ENCODE results near the gene KIF1A.

KIF1A gene, protein sequence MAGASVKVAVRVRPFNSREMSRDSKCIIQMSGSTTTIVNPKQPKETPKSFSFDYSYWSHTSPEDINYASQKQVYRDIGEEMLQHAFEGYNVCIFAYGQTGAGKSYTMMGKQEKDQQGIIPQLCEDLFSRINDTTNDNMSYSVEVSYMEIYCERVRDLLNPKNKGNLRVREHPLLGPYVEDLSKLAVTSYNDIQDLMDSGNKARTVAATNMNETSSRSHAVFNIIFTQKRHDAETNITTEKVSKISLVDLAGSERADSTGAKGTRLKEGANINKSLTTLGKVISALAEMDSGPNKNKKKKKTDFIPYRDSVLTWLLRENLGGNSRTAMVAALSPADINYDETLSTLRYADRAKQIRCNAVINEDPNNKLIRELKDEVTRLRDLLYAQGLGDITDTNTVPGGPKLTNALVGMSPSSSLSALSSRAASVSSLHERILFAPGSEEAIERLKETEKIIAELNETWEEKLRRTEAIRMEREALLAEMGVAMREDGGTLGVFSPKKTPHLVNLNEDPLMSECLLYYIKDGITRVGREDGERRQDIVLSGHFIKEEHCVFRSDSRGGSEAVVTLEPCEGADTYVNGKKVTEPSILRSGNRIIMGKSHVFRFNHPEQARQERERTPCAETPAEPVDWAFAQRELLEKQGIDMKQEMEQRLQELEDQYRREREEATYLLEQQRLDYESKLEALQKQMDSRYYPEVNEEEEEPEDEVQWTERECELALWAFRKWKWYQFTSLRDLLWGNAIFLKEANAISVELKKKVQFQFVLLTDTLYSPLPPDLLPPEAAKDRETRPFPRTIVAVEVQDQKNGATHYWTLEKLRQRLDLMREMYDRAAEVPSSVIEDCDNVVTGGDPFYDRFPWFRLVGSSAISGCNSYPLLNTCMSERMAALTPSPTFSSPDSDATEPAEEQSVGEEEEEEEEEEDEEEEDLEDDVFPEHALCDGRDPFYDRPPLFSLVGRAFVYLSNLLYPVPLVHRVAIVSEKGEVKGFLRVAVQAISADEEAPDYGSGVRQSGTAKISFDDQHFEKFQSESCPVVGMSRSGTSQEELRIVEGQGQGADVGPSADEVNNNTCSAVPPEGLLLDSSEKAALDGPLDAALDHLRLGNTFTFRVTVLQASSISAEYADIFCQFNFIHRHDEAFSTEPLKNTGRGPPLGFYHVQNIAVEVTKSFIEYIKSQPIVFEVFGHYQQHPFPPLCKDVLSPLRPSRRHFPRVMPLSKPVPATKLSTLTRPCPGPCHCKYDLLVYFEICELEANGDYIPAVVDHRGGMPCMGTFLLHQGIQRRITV (N-terminal part only)

GRCh38 chr2:240819858-240820606, at the start of gene KIF1A:
KIF1A (minus strand) TSS chr2:240820219; CDS start chr2:240797752, 22,467 bp downstream.
- DNase-seq (ENCODE audit: low spot score) = no peak

GRCh38 chr2:240869109-240869955, 49.3 kb upstream of the KIF1A start:
- no peak for DNase-seq (ENCODE audit: low spot score)

GRCh38 chr2:240868286-240869108, 48.5 kb upstream of the KIF1A start, which contains the start of gene AGXT:
AGXT (plus strand) TSS chr2:240868824; CDS start chr2:240868866, 42 bp downstream.
- DNase-seq (ENCODE audit: low spot score) = peak; percentile 6

- DNase-seq (ENCODE audit: low spot score) = no peak
These were observed 45.4 kb upstream of the KIF1A start for GRCh38 chr2:240865391-240865790.

DNA sequence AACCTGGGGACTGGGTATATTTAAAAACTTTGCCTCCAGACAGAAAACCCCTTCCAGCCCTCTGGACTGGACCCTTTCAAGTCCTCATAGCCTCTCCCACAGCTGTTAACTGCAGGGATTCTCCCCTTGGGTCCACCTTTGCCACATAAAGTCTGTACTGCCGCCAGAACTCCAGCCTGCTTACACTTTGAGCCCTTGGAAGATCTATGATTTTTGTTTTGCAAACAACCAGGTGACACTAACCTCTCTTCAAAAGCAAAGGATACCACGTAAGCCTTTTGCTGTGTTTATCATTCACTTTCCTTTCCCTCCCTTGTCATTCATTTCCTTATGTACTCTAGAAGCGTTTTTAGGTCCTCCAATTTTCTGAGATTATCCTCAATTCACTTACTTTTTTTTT, 44.5 kb upstream of the KIF1A start:
- no peak for DNase-seq (ENCODE audit: low spot score)

GRCh38 chr2:240861547-240861946, 41.5 kb upstream of the KIF1A start:
- no peak for DNase-seq (ENCODE audit: low spot score)

GRCh38 chr2:240858871-240859270, 38.9 kb upstream of the KIF1A start:
- DNase-seq (ENCODE audit: low spot score) = no peak

DNA sequence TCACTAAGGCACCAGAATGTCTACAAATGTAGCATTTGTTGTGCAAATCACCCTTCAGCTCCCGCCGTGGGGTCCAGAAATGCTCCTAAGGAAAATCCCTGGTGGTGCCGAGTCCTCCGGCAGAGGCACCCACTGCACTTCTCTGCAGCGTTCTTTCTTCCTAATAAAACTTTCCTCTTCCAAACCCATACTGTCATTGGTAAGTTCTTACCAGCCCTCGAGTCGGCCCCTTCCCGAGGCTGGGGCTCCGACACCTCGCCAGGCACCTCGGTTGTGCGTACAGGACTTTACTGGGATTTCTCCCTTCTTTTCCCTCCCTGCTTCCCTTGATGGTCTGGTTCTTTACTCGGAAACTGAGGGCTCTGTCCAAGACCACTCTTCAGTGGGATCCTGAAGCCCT, 38.3 kb upstream of the KIF1A start:
- no peak for DNase-seq (ENCODE audit: low spot score)

DNA sequence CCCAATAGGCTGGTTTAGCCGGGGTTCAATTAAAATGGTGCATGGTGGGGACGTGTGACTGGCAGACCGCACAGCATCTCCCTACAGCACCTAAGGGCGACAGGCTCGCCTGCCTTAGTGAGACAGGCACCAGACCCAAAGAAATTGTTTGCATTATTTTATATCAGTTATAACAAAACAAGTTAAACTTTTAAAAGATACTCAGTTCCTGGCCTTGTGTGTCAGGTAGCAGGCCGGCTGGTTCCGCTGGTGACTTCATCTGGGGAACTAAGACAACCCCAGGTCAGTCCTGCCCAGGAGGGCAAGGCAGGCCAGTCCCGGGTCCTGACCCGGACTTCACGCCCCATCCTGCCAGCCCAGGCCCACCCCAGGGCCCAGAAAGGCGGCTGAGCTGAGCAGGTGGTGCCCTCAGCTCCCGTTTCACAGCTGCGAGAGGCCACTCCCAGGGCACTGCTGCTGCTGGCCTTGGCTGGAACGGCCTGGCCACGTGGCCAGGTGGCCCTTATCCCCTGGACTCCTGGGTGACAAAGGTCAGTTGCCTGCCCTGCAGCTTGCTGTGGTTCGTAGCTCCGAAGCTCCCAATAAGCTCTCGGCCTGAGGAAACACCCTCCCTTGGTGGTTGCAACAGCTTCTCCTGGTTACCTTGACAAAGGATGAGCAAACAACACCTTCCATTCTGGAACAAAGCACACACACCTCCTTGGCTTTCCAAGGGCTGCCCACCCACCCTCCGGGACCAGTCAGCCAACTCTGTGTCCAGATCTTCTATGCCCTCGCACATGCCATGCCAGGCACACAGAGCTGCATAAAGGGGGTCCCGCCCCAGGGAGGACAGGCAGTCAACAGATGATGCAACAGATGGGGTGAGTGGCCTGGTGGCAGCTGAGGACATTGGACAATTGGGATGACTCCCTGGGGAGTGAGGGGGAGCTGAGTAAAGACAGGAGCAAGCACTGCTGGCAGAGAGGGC, 37.3 kb upstream of the KIF1A start:
- DNase-seq (ENCODE audit: low spot score) = no peak

DNA sequence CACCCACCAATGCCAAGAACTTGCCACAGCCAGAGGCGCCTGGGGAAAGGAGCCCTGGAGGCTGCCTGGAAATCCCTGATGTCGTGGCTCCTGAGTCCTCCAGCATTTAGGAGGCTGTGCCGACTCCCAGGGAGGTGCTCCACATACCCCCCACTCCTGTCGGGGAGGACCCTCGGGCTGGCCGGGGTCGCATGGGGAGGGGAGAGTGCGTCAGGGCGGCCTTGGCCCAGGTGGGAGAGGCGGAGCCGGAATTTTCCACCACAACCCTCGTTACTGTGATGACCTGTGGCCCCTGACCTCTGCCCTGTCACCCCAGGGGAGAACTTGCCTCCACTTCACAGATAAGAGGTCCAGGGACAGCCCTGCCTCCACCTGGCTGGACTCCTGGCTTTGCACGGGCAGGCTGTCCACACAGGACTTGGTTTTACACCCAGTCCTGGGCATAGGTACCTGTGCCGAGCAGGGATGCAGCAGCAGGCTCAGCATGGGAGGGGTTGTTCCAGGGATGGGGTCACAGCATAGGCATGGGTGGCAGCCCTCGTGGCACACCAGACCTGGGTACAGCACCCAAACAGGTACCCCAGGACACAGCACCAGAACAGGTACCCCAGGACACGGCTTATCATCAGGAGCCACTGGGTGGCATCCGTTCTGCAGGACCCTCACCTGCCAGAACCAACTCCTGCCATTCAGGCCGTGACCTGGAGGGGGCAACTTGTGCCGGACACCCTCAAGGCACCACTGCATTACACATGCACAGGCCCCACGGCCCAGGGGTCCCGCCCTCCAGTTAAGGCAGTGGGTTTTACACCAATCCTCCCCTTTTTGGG, 36.3 kb upstream of the KIF1A start:
- no peak for DNase-seq (ENCODE audit: low spot score)

DNA sequence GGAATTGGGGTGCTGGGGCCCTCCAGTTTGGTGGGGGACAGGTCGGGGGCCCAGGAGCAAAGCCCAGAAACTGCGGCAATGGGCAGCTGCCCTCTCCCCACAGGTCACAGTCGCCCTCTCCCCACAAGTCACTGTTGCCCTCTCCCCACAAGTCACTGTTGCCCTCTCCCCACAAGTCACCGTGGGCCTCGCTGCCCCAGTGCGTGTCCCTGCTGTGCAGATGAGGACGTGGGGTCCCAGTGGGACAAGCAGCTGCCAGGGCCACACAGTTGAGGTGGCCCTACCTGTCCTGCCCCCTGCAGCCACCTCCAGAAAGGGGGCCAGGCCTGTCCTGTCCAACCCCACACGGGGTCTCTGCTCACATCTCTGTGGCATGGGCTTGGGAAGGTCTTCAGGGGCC, 35.7 kb upstream of the KIF1A start:
- DNase-seq (ENCODE audit: low spot score) = no peak

DNA sequence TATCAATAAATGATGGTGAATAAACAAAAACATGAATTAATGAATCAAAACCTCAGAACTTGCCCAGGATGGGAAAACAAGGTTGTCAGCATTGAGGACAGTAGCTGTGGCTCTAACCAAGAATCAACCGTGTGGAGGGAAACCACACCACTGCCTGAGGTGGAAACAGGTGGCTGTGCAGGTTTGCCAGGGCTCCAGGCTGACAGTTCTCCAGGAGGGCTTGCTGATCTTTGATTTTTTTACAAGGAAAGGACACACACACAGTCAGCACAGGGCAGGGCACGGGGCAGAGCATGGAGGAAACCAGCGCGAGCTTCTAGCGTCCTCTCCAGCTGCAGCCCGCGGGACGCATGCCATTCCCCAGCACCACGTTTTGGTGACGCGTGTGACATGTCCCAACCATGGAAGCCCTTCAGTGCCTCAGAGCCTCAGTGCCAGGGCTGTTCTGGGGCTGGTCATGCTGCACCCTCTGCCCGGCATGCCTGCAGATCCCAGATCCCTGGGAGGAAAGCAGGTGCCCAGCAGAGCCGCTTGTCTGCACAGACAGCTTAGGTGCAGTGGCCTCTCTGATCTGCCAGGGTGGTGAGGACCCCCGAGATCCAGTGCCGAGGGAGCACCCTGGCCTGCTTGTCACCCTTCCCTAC, 32.8 kb upstream of the KIF1A start:
- no peak for DNase-seq (ENCODE audit: low spot score)

DNA sequence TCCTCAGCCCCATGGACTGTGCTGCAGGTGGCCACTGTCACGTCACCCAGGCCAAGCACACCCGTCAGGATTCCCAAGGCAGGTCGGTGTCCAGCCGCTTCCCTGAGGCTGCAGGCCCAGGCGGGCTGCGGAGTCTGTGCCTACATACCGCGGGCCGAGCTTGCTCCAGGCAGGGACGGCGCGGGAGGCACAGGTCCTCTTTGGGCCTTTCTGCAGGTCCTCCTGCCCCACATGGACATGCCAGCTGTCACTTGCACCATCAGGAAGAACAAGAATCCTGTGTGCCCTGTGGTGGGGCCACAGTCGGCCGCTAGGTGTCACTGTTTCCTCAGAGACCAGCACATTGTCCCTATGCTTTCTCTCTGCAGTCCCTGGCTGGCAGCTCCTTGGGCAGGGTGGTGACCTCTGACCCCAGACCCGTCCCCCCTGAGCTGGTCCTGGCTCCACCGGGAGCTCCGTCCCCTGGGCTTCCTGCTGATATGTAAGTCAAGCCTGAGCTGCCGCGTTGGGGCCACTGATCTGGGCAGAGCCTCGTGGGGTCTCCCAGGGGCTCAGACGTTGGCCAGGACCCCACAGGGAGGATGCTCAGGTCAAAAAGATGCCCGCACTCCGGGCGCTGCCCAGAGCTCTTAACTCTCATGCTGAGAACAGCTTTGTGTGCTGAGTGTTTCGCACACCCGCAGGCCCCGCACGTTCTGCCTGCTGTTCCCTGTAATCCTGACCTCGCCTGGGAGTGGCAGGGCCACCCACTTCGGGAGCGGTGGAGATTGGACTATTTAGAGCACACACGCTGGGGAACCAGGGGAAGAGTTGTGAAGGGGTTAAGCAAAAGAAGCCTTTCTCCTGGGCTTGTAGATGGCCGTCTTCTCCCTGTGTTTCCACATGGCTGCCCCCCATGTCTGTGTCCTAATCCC, 31.3 kb upstream of the KIF1A start:
- peak; percentile 73 for DNase-seq (ENCODE audit: low spot score)

DNA sequence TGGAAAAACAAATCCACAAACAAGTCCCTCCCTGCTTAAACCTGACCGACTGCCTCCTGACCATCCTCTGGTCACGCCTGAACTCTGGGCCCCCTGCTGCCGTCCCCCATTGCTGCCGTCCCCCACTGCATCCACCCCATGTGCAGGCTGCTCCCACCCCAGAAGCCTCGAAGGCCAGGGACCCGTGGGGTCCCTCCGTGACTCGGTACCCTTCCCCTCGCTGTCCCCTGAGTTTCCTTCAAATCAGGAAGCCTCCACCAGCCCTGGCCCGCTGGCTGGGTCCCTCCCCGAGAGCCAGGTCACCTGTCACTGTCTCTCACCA, 30.7 kb upstream of the KIF1A start:
- no peak for DNase-seq (ENCODE audit: low spot score)

DNA sequence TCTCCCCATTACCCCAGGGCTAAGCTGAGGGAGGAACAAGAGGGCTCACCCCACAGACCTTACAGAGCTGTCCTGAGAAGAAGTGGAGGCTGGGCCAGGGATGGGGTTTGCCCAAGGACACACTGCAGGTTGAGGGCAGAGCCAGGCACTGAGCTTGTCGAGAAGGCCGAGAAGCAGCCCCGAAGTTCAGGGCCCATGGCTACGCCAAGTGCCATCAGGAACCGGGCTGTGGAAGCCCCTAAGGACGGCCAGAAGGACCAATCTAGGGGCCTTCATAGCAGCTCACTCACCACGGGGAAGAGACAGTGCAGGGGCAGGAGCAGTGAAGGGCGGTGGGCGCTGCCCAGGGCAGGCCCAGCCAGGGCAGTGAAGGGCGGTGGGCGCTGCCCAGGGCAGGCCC, 30.0 kb upstream of the KIF1A start:
- no peak for DNase-seq (ENCODE audit: low spot score)
